Aorta (tissue), 5 donors: ENCODE results near the gene TDRD12. TPM values are rescaled to one million over a fixed set of nuclear protein-coding genes. Genes with fewer than 3 reads are reported as not detected.

Source experiments
- ATAC-seq: fragments of 200-7000 bp; cut with Tn5 transposase; one replicate; pipeline ENCODE4 v1.9.1; 2022; ENCODE audit warnings: moderate library complexity; ENCODE audit not compliant: low FRiP score
- DNase-seq, 2 donors: peaks; one replicate each; pipeline ENCODE4 v3.0.0-alpha.2; 2020
- H3K27ac ChIP-seq, 2 donors: one replicate each; pipeline ENCODE4 v1.5.1; 2013; ENCODE audit warnings: low read length in 2 of 2, mild to moderate bottlenecking in 2 of 2, moderate library complexity in 2 of 2, control low read depth in 1 of 2, inconsistent platforms in 1 of 2, low read depth in 1 of 2
- H3K27me3 ChIP-seq, 2 donors: one replicate each; pipeline ENCODE4 v1.6.1; 2013; ENCODE audit warnings: control low read depth in 1 of 2, low read length in 1 of 2, mild to moderate bottlenecking in 1 of 2, moderate library complexity in 1 of 2; ENCODE audit not compliant: insufficient read depth in 2 of 2, control insufficient read depth in 1 of 2
- H3K36me3 ChIP-seq, 2 donors: one replicate each; pipeline ENCODE4 v1.6.1; 2013; ENCODE audit warnings: control low read depth in 1 of 2, low read length in 1 of 2, mild to moderate bottlenecking in 1 of 2; ENCODE audit not compliant: insufficient read depth in 2 of 2, control insufficient read depth in 1 of 2
- H3K4me1 ChIP-seq, 2 donors: one replicate each; pipeline ENCODE4 v1.6.1; 2013; ENCODE audit warnings: low read length in 2 of 2, control low read depth in 1 of 2, mild to moderate bottlenecking in 1 of 2, moderate library complexity in 1 of 2; ENCODE audit not compliant: insufficient read depth in 2 of 2, control insufficient read depth in 1 of 2
- H3K4me3 ChIP-seq, 2 donors: one replicate each; pipeline ENCODE4 v1.5.1; 2013; ENCODE audit warnings: low read length in 2 of 2, control low read depth in 1 of 2, mild to moderate bottlenecking in 1 of 2
- H3K9me3 ChIP-seq: one replicate; pipeline ENCODE4 v1.6.1; 2013; ENCODE audit warnings: mild to moderate bottlenecking, low read length; ENCODE audit not compliant: control insufficient read depth
- WGBS, 2 donors: extraction: QIAGEN DNeasy Blood & Tissue Kit; methylation state at CpG; one replicate each; pipeline ENCODE4 v1.1.7; 2013; 5-methylcytosine and 5-hydroxymethylcytosine counted together
- intact Hi-C, 2 donors: fragments of 100-400 bp; cut with DNase I; formaldehyde crosslinking; loops; one replicate each; pipeline versions ENCODE4 v1.14.2 to v1.15.0; 2022
- long read RNA-seq, 2 donors: library from polyadenylated mRNA; unstranded; transcript quantifications; one replicate each; pipeline ENCODE4 v2.0.0, GENCODE V29; 2020 to 2021
- polyA plus RNA-seq, 2 donors: library from polyadenylated mRNA; stranded (reverse); fragments of 200-250 nt; gene quantifications; one replicate each; pipeline ENCODE4 v1.2.3, GENCODE V29; 2013
- total RNA-seq, 2 donors: library from RNA; stranded (reverse); fragmentation: NEBNext Ultra II Directional; extraction: Animal tissue kit (Norgen Biotek cat#: 25700); gene quantifications; one replicate each; pipeline ENCODE4 v1.2.1, GENCODE V29; 2021
- donor health status: healthy with polysubstance abuse.
- donor health status: Bipolar disorder and iron deficiency.
- donor health status: DM: no; HTN: no; CAD: no.
- donor health status: DM: no; HTN: no; CAD: no.
- donor health status: DM: yes; HTN: yes; CAD: no.

The TDRD12 gene, protein sequence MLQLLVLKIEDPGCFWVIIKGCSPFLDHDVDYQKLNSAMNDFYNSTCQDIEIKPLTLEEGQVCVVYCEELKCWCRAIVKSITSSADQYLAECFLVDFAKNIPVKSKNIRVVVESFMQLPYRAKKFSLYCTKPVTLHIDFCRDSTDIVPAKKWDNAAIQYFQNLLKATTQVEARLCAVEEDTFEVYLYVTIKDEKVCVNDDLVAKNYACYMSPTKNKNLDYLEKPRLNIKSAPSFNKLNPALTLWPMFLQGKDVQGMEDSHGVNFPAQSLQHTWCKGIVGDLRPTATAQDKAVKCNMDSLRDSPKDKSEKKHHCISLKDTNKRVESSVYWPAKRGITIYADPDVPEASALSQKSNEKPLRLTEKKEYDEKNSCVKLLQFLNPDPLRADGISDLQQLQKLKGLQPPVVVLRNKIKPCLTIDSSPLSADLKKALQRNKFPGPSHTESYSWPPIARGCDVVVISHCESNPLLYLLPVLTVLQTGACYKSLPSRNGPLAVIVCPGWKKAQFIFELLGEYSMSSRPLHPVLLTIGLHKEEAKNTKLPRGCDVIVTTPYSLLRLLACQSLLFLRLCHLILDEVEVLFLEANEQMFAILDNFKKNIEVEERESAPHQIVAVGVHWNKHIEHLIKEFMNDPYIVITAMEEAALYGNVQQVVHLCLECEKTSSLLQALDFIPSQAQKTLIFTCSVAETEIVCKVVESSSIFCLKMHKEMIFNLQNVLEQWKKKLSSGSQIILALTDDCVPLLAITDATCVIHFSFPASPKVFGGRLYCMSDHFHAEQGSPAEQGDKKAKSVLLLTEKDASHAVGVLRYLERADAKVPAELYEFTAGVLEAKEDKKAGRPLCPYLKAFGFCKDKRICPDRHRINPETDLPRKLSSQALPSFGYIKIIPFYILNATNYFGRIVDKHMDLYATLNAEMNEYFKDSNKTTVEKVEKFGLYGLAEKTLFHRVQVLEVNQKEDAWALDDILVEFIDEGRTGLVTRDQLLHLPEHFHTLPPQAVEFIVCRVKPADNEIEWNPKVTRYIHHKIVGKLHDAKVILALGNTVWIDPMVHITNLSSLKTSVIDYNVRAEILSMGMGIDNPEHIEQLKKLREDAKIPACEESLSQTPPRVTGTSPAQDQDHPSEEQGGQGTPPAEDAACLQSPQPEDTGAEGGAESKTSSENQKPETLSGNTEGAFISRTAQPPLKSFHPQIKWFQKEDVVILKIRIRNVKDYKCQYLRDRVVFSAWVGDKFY (N-terminal part only)
- total RNA-seq (under 1 TPM in 1 of 2 donors, not detected in 1; 0.18 TPM), polyA plus RNA-seq (under 1 TPM in 1 of 2 donors, not detected in 1; 0.03 TPM)
- long read RNA-seq, donor 1, result 0 reads
- long read RNA-seq, donor 2, result 0 reads

DNA sequence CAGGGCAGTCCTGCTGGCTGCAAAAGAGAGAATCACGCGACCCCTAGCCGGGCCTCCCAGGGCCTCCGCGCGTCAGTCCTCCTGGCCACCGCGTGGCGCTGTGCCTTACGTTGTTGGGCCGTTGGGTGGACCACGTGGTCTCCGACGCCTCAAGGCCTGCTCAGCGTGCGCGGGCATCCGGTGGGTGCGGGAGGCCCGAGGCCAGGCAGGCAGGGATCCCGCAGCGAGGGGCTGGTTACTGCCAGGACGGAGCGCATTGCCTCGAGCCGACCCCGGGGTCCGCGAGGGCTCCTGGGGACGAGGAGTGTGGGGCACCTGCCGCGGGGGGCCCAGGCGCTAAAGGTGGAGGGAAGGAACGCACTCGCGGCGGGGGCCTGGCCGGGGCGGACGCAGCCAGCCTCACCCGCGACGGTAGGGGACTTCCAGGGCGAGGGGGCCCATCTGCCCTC lies at the start of gene TDRD12:
Gene TDRD12 (plus strand): TSS at position 157 of the 449 bp plus-strand sequence. CDS start 306 bp downstream, outside the sequence.
- ATAC-seq (no peak), DNase-seq (no peak)
- Histone ChIP-seq H3K4me1 (no peaks in the 10 kb centered on the region), H3K36me3 (peaks cover 0 to 3% of the 10 kb centered on the region in 2 donors), H3K9me3 (no peaks in the 10 kb centered on the region), H3K4me3 (no peak within 1 kb of the TSS), H3K27ac (no peak within 1 kb of the TSS), H3K27me3 (no peaks in the 10 kb centered on the region)
- WGBS, 2 donors, result 88 to 92% methylated on average over 43 to 44 of the region's 44 CpGs
- intact Hi-C loops, result no loop called here

DNA sequence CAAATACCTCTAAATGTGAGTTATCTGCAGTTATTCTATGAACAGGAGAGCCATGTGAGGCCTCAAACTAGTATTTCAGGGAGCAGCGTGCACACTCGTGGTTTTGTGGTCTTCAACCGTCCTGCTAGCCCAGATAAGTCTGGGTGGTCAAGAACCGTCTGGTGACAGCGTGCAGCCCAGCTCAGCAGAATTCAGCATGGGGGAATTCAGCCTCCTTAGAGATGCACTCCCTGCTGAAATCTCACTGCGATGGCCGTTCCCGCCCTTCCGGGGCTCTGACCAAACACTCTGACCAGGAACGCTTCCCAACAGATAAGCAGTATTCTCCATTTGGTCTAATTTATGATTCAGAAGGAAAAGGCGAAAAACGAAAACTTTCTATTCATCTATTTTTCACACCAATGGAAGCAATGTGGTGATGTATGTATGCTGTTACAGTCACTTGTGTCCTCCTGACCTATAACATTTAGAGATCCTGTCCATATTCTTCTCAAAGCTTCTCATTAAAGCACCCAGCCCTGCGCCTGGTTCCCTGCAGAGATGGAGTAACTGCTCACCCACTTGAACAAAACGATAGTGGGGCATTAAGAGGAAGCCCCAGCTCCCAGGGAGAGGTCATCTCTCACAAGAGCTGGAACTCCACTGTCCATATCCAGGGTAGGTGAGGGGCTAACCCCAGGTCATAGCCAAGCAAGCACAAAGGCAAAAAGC lies 47.5 kb upstream of the TDRD12 start:
- intact Hi-C loops, result loop anchor here in 1 of 2 donors (10.0 kb wide), 2 partner anchors 303 to 327 kb away; partner anchors contain the start of genes CEP89, FAAP24 and ZNF507
- H3K9me3 ChIP-seq, result no peaks in the 10 kb centered on the region
- no peak overlapping the region for H3K27ac ChIP-seq
- 85 to 86% methylated on average over 14 of the region's 14 CpGs for WGBS, 2 donors
- H3K36me3 ChIP-seq, result no peaks in the 10 kb centered on the region
- no peak overlapping the region for H3K4me3 ChIP-seq
- DNase-seq (no peak), ATAC-seq (no peak)
- no peaks in the 10 kb centered on the region for H3K27me3 ChIP-seq
- H3K4me1 ChIP-seq, result no peaks in the 10 kb centered on the region

DNA sequence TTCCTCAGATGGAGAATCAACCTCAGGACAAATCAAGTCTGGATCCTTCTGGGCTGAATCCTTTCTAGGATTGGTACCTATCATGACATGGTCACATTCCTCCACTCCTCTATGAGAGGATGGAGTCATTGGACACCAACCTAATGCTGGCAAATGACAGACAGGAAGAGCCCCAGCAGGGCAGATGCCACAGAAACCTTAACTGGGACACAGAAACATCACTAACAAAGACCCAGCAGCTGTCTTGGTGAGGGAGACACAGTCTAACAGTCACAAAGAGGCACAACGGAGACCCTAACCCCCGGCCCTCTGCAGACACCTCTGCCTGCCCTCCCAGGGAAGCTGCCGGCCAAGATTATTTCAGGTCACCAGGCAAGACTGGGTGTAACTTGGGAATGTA lies 46.7 kb upstream of the TDRD12 start:
- 89 to 92% methylated on average over 3 of the region's 3 CpGs for WGBS, 2 donors
- Histone ChIP-seq H3K27ac (no peak overlapping the region), H3K36me3 (no peaks in the 10 kb centered on the region), H3K4me1 (no peaks in the 10 kb centered on the region), H3K9me3 (no peaks in the 10 kb centered on the region), H3K27me3 (no peaks in the 10 kb centered on the region), H3K4me3 (no peak overlapping the region)
- ATAC-seq (no peak), DNase-seq (no peak)
- intact Hi-C loops, result loop anchor here in 1 of 2 donors (10.0 kb wide), 2 partner anchors 302 to 328 kb away; partner anchors contain the start of genes CEP89, FAAP24 and ZNF507

DNA sequence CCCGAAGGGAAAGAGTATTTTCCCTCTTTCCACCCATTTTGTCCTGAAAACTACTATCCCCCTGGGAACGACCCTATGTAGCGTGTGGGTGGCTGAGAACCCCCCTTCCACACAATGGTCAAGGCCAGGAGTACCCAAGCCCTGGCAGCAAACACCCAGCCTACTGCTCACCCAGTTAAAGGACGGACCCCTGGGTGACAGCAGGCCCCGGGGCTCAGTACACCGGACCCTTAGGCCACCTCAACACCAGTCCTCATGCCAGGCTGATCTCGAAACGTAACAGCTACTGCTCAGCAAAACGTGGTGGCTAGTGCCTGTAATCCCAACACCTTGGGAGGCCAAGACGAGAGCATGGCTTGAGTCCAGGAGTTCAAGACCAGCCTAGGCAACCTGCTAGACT lies 46.0 kb upstream of the TDRD12 start:
- WGBS, 2 donors, result 90% methylated on average over 10 of the region's 10 CpGs
- Histone ChIP-seq H3K27me3 (no peaks in the 10 kb centered on the region), H3K27ac (no peak overlapping the region), H3K4me3 (no peak overlapping the region), H3K4me1 (no peaks in the 10 kb centered on the region), H3K9me3 (no peaks in the 10 kb centered on the region), H3K36me3 (no peaks in the 10 kb centered on the region)
- no peak for ATAC-seq
- DNase-seq, result no peak
- intact Hi-C loops, result loop anchor here in 1 of 2 donors (10.0 kb wide), 2 partner anchors 301 to 329 kb away; partner anchors contain the start of genes CEP89, FAAP24 and ZNF507

DNA sequence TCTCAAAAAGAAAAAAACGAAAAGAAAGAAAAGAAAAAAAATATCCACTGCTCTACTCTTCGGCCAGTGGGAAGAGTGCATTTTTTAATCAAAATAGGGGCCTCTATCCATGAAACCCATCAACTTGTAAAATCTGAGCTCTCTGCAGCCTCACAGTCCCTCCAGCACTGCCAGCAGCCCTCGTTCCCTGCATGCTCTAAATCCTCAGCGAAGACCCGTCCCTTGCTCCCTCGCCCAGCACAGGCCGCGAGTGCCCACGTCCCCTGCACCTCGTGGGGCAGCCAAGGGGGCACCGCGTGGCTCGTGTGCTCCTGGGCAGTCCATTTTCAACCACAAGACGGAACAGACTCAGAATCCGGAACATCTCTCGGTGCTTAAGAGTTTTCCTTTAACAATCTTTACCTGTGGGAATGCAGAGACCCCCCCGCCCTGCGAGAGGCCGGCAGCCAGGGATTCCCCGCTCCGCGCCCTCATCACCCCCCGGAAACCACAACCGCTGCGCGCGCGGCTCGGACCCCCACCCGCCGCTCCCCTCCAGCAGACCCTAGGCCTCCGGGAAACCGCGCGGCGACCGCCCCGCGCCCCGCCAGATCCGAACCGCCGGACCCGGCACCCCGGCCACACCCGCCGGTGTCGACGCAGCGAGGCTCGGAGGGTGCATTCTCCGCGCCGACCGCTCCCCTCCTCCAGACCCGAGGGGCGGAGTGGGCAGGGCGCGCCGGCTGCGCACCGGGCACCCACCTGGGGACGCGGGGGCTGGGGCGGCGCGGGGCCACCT lies 45.2 kb upstream of the TDRD12 start:
- ATAC-seq, result no peak
- Histone ChIP-seq H3K4me1 (no peaks in the 10 kb centered on the region), H3K36me3 (no peaks in the 10 kb centered on the region), H3K27ac (no peak overlapping the region), H3K9me3 (no peaks in the 10 kb centered on the region), H3K27me3 (no peaks in the 10 kb centered on the region), H3K4me3 (peak overlapping the region; percentile 66 to 68)
- WGBS, 2 donors, result 1% methylated on average over 58 to 67 of the region's 67 CpGs
- no peak for DNase-seq
- intact Hi-C loops, result loop anchor here in 1 of 2 donors (2.0 to 10.0 kb wide), 3 partner anchors 16 to 330 kb away; partner anchors contain the start of genes CEP89, FAAP24, NUDT19 and ZNF507

DNA sequence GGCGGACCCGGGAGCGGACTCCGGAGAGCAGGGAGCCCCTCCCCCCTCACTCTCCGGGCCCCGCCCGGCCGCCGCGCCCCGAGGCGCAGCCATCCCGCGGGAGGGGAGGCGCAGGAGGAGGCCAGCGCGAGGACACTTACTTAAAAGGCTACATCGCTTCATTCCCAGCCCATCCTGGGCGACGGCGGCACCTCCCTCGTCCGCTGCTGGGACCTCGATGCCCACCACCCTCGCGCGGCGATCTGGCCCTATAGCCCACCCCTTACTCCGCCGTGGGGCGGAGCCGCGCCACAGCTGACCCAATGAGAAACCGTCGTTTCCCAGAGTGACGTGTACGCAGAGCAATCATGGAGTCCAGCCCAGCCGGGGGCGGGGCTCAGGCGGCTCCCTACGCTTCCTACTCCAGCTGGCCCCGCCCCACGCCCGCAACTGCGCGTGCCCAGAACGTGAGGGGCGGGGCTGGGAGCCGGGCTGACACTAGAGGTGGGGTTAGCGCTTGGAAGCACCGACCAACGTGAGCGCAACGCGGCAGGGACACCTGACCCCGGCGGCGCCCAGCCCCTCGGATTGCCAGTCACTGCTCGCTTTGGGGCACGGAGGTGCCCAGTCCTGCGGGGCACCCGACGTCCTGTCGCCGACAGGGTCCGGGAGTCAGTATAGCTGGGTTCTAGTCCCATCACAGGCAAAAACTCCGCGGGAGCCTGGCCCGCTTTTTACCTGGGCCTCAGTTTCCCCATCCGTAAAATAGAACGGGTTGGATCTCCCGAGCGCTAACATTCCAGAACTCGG lies 44.4 kb upstream of the TDRD12 start, which contains the start of gene ANKRD27:
Gene ANKRD27 (minus strand): TSS at position 250 of the 789 bp plus-strand sequence. CDS start 16,165 bp downstream, outside the sequence.
- WGBS, 2 donors, result 1% methylated on average over 60 to 75 of the region's 75 CpGs
- no peaks in the 10 kb centered on the region for H3K4me1 ChIP-seq
- ATAC-seq, result peak; percentile 99

More for the DNA sequence above, 44.4 kb upstream of the TDRD12 start, which contains the start of gene ANKRD27:
- H3K36me3 ChIP-seq, result no peaks in the 10 kb centered on the region
- peak within 1 kb of the TSS in 1 of 2 donors; percentile 49 for H3K27ac ChIP-seq
- DNase-seq, result peak; percentile 99
- intact Hi-C loops, result loop anchor here in 1 of 2 donors (2.0 to 10.0 kb wide), 3 partner anchors 16 to 330 kb away; partner anchors contain the start of genes CEP89, FAAP24, NUDT19 and ZNF507
- H3K4me3 ChIP-seq, result peak within 1 kb of the TSS; percentile 66 to 68
- H3K27me3 ChIP-seq, result no peaks in the 10 kb centered on the region
- H3K9me3 ChIP-seq, result no peaks in the 10 kb centered on the region
